HG02852 (cell line): ENCODE data around the gene ST6GAL1.

Experiments used
- ATAC-seq: cut with Tn5 transposase; IDR thresholded peaks from one replicate; pipeline ENCODE4 v1.9.1; 2021; ENCODE audit warnings: mild to moderate bottlenecking, moderate library complexity; ENCODE audit not compliant: unreplicated experiment

ST6GAL1 gene

GRCh38 chr3:187072102-187072501 lies 141.8 kb downstream of the ST6GAL1 start:
- no peak for ATAC-seq

GRCh38 chr3:187072511-187072910 lies 142.2 kb downstream of the ST6GAL1 start:
- no peak for ATAC-seq

- ATAC-seq, result no peak
These were observed 143.3 kb downstream of the ST6GAL1 start for GRCh38 chr3:187073581-187074098.

DNA sequence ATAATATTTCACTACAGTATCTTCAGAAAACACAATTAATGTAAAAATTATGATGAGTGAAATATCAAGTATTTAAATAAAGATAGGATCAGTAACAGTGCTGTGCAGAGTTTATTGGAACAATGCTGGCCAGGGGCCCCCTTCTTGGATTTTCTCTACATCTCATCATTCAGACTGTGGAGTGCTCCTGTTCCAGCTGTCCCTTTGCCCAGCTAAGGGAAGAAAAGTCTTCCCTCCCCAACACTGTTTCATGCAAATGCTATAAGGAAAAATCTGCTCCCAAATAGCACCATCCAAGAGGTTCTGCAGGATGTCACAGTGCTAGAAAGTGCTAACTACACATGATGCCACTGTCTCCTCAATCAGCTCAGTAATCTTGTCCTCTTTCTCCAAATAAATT lies 144.5 kb downstream of the ST6GAL1 start:
- no peak for ATAC-seq

DNA sequence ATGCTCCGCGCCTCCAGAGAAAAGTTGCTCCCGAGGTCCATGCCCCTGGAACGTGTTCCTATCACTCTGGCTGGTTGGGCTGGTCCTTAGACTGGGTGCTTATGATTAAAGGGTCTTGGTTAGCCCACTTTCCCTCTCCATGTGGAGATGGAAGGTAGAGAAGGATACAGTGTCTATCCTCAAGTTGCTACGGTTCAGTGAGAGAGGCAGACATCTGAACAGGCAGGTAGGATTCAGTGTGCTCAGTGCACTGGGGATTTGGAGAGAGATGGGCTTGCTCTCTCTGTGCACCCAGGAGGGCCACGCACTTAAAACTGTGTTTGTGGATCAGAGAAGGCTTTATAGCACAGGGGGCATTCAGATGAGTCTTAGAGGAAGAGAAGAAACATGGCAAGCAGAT lies 146.0 kb downstream of the ST6GAL1 start:
- no peak for ATAC-seq

DNA sequence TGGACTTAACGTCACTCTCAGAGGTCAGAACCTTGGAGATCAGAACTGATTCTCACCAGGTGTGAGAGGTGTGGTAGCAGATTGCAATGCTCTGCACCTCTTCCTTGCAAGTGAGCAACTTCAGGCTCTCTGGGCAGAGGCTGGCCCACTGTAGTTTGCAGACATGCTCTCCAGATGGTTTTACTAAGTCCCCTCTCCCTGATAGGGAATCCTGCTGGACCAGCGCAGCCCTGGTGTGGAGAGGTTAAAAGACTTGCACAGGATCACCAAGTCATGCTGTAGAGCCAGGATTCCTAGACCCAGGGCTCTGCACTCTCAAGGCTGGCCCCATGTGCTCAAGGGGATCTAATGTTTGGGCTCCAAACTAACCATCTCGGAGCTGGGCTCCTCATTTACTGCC lies 146.8 kb downstream of the ST6GAL1 start:
- ATAC-seq, result no peak

GRCh38 chr3:187077537-187077936 lies 147.2 kb downstream of the ST6GAL1 start:
- no peak for ATAC-seq

GRCh38 chr3:187079090-187080022 lies 149.0 kb downstream of the ST6GAL1 start:
- no peak for ATAC-seq

DNA sequence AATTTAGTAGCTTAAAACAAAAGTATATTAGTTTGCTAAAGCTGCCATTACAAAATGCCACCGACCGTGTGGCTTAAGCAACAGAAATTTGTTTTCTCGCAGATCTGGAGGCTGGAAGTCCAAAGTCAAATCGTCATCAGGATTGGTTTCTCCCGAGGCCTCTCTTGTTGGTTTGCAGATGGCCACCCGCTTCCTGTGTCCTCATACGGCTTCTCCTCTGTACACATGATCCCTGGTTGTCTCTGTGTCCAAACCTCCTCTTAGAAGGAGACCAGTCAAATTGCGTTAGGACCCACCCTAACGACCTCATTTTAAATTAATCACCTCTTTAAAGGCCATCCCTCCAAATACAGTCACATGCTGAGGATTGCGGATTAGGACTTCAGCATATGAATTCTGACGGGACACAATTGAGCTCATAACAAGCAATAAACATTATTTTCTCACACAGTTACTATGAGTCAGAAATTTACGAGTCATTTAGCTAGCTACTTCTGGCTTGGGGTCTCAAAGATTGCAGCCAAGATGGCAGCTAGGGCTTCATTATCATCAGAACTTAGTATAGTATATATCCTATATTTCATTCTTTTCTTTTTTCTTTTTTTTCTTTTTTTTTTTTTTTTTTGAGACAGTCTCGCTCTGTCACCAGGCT lies 150.6 kb downstream of the ST6GAL1 start:
- ATAC-seq, result no peak

GRCh38 chr3:187082758-187083375 lies 152.5 kb downstream of the ST6GAL1 start:
- ATAC-seq, result no peak

- ATAC-seq, result no peak
These were observed 153.8 kb downstream of the ST6GAL1 start for GRCh38 chr3:187084126-187084525.

DNA sequence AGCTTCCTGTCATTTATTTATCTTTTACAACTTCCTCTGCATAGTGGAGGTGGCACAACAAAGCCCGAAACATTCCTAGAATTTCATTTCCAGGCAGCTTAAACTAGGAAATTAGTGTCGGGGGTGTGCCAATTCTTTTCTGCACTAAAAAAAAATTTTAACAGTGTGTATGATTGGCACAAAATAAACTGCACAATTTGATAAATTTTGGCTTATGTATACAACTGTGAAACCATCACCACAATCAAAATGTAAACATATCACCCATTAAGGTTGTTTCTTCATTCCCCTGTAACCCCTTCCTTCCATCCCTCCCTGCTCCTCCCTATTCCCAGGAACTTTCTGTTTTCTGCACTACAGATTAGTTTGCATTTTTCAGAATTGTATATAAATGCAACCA lies 154.3 kb downstream of the ST6GAL1 start:
- no peak for ATAC-seq

DNA sequence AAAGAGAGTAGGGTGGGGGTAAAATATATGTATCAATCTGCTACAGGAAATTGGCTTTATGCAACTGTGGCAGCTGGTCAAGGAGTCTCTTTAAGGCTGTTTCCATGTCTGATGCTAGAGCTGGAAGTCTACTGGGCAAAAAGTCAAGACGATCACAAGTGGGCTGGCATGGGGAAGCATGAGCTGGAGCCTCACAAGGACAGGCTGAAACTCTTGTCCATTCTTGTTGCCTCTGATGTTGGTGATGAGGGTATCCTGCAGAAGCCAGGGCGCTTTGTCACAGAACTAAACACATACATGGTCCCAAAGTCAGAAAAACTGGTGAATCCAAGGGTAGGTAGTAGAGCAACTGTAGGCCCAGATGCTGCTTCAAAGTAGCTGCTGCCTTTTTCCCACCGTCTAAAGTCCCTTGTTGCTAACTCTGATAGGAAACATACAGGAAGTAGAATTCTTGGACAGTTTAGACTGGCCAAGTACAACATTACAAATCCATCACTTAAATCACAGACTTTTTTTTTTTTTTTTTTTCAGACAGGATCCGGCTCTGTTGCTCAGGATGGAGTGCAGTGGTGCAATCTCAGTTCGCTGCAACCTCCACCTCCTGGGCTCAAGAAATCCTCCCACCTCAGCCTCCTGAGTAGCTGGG lies 154.8 kb downstream of the ST6GAL1 start:
- ATAC-seq, result no peak

DNA sequence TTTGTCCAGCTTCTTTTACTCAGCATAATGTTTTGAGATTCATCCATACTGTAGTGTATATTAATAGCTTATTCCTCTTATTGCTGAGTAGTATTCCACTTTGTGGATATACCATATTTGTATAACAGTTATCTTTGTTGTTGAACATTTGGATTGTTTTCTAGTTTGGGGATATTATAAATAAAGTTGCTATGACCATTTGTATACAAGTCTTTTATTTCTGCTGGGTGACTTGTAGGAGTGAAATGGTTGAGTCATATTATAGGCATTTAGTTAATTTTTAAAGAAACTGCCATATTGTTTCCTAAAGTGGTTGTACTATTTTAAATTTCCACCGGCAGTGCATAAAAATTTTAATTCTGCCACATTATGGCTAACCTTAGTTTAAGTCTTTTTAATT lies 155.6 kb downstream of the ST6GAL1 start:
- ATAC-seq, result no peak

DNA sequence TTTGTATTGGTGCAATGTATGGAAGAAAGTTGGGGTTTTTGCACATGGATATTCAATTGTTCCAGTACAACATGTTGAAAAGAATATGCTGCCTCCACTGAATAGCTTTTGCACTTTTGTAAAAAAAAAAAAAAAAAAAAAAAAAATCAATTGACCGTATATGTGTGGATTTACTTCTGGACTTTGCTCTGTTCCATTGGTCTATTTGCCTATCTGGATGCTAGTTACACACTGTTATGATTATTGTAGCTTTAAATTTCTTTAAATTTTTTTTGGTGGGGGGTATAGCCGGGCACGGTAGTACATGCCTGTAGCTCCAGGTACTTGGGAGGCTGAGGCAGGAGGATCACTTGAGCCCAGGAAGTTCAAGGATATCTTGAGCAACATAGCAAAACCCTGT lies 156.5 kb downstream of the ST6GAL1 start:
- no peak for ATAC-seq

GRCh38 chr3:187088701-187089100 lies 158.4 kb downstream of the ST6GAL1 start:
- no peak for ATAC-seq

GRCh38 chr3:187093320-187093719 lies 163.0 kb downstream of the ST6GAL1 start:
- no peak for ATAC-seq

GRCh38 chr3:187098923-187099512 lies 168.7 kb downstream of the ST6GAL1 start:
- ATAC-seq, result no peak

GRCh38 chr3:187101184-187102072 lies 171.1 kb downstream of the ST6GAL1 start:
- no peak for ATAC-seq
